ENCODE data around the gene PBX1.

PBX1 gene

GRCh38 chr1:164876398-164877116 is 317.6 kb downstream of the PBX1 start:
- no peak for DNase-seq (ENCODE audit: low read depth)

- DNase-seq (ENCODE audit: low read depth) = no peak
These were observed 321.2 kb downstream of the PBX1 start for GRCh38 chr1:164880199-164880598.

GRCh38 chr1:164880644-164881043 is 321.7 kb downstream of the PBX1 start:
- DNase-seq (ENCODE audit: low read depth) = no peak

GRCh38 chr1:164885311-164885710 is 326.3 kb downstream of the PBX1 start:
- no peak for DNase-seq (ENCODE audit: low read depth)

- DNase-seq (ENCODE audit: low read depth) = no peak
These were observed 327.1 kb downstream of the PBX1 start for GRCh38 chr1:164886101-164886500.

- no peak for DNase-seq (ENCODE audit: low read depth)
These were observed 332.6 kb downstream of the PBX1 start for GRCh38 chr1:164891615-164892014.

GRCh38 chr1:164895026-164895912 is 336.3 kb downstream of the PBX1 start:
- no peak for DNase-seq (ENCODE audit: low read depth)

- no peak for DNase-seq (ENCODE audit: low read depth)
These were observed 342.0 kb downstream of the PBX1 start for GRCh38 chr1:164901031-164901430.
